Parathyroid adenoma (tissue), 2 donors: ENCODE results near the gene HSPA12A.

Experiments
- H2AFZ ChIP-seq: fragments of 300-600 bp; sonication (generic); one replicate; pipeline ENCODE4 v1.7.0; 2017; ENCODE audit warnings: antibody characterized with exemption, mild to moderate bottlenecking
- H3K27ac ChIP-seq: fragments of 300-600 bp; sonication (generic); one replicate; pipeline ENCODE4 v1.7.0; 2017
- H3K27me3 ChIP-seq: fragments of 300-600 bp; sonication (generic); one replicate; pipeline ENCODE4 v1.7.0; 2017; ENCODE audit warnings: low read length; ENCODE audit not compliant: control insufficient read depth, insufficient read depth
- H3K36me3 ChIP-seq: fragments of 300-600 bp; sonication (generic); one replicate; pipeline ENCODE4 v1.7.0; 2017; ENCODE audit warnings: low read length; ENCODE audit not compliant: control insufficient read depth, insufficient read depth
- H3K4me1 ChIP-seq: fragments of 300-600 bp; sonication (generic); one replicate; pipeline ENCODE4 v1.7.0; 2017; ENCODE audit warnings: control low read depth
- H3K4me2 ChIP-seq: fragments of 300-600 bp; sonication (generic); one replicate; pipeline ENCODE4 v1.7.0; 2017; ENCODE audit warnings: low read length
- H3K4me3 ChIP-seq: fragments of 300-600 bp; sonication (generic); one replicate; pipeline ENCODE4 v1.7.0; 2017; ENCODE audit warnings: low read depth, low read length
- H3K79me2 ChIP-seq: fragments of 300-600 bp; sonication (generic); one replicate; pipeline ENCODE4 v1.7.0; 2017; ENCODE audit warnings: control low read depth
- H3K9ac ChIP-seq: fragments of 300-600 bp; sonication (generic); one replicate; pipeline ENCODE4 v1.7.0; 2017; ENCODE audit warnings: mild to moderate bottlenecking
- H3K9me3 ChIP-seq: fragments of 300-600 bp; sonication (generic); one replicate; pipeline ENCODE4 v1.7.0; 2017; ENCODE audit warnings: low read length; ENCODE audit not compliant: control insufficient read depth
- TF ChIP-seq, protein P1 (sequence below): fragments of 300-600 bp; sonication (generic); IDR thresholded peaks from one replicate; pipeline ENCODE4 v1.7.0; 2017; ENCODE audit warnings: antibody characterized with exemption, mild to moderate bottlenecking
- donor health status: primary hyperparathyroidism.

Gene HSPA12A

DNA sequence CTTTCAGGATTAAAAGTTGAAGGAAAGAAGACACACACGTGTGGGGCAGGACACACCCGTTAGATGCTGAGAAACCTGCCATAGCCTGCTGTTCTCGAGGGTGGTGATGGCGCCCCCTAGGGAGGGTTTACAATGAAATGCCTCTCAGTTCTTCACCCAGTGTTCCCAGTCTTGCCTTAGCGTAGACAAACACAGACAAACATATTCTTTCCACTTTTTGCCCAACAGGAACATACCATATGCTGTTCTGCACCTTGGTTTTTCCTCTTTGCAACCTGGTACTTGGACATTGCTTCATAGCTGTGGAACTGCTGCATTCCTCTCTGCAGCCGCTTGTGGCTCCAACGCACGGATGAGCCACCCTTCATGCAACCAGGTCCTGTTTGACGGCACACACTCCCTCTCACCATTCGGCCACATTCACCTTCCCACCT lies 23.3 kb upstream of the HSPA12A start:
- Histone ChIP-seq H3K4me3 (no peak overlapping the region), H3K9me3 (no peaks in the 10 kb centered on the region), H3K79me2 (no peaks in the 10 kb centered on the region), H3K4me1 (no peaks in the 10 kb centered on the region), H3K27me3 (no peaks in the 10 kb centered on the region), H3K36me3 (no peaks in the 10 kb centered on the region), H3K4me2 (no peak overlapping the region), H3K27ac (no peak overlapping the region), H2AFZ (no peak overlapping the region), H3K9ac (no peak overlapping the region)
- TF ChIP-seq, protein P1, sequence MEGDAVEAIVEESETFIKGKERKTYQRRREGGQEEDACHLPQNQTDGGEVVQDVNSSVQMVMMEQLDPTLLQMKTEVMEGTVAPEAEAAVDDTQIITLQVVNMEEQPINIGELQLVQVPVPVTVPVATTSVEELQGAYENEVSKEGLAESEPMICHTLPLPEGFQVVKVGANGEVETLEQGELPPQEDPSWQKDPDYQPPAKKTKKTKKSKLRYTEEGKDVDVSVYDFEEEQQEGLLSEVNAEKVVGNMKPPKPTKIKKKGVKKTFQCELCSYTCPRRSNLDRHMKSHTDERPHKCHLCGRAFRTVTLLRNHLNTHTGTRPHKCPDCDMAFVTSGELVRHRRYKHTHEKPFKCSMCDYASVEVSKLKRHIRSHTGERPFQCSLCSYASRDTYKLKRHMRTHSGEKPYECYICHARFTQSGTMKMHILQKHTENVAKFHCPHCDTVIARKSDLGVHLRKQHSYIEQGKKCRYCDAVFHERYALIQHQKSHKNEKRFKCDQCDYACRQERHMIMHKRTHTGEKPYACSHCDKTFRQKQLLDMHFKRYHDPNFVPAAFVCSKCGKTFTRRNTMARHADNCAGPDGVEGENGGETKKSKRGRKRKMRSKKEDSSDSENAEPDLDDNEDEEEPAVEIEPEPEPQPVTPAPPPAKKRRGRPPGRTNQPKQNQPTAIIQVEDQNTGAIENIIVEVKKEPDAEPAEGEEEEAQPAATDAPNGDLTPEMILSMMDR, result no peak

DNA sequence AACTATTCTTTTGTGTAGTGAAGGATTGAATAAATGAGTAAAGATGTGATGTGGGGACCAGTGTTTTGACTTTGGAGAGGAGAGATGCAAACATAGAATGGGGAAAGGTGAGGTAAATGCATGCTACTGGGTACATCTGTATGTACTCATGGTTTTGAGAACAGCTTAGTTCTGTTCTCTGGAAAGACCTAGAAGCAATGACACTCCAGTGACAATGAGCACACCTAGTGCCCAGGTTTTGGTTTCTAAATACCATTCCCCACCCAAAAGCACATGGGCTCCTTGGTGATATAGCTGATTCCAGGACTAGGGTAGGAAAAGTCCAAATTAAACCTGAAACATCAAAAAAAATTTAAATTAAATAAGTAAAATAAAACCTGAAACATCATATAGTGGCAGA lies 22.6 kb upstream of the HSPA12A start:
- TF ChIP-seq, protein P1, result no peak
- Histone ChIP-seq H3K9me3 (no peaks in the 10 kb centered on the region), H3K79me2 (no peaks in the 10 kb centered on the region), H3K36me3 (no peaks in the 10 kb centered on the region), H2AFZ (no peak overlapping the region), H3K4me2 (no peak overlapping the region), H3K4me3 (no peak overlapping the region), H3K27ac (no peak overlapping the region), H3K4me1 (no peaks in the 10 kb centered on the region), H3K27me3 (no peaks in the 10 kb centered on the region), H3K9ac (no peak overlapping the region)

DNA sequence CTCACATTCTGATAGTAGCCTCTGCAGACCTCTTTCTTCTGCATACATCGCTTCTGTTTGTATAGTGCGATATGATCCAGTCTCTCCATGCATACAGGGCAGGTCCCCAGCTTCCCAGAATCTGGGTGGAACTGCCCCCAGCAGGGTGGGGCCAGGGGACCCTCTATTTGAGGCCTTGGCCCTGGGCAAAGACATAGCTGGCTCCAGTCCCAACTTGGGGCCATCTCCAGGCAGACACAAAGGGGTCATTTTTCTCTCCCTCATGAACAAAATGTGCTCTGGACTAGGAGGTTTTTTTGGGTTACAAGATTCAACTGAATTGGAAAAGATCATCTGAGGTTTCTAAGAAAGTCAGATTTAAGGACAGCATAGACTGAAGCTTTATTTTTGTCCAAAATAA lies 21.1 kb upstream of the HSPA12A start:
- no peak overlapping the region for H3K4me2 ChIP-seq
- H3K9ac ChIP-seq, result no peak overlapping the region
- H3K27ac ChIP-seq, result no peak overlapping the region
- no peaks in the 10 kb centered on the region for H3K79me2 ChIP-seq
- no peaks in the 10 kb centered on the region for H3K4me1 ChIP-seq
- H3K36me3 ChIP-seq, result no peaks in the 10 kb centered on the region
- no peaks in the 10 kb centered on the region for H3K27me3 ChIP-seq
- H3K9me3 ChIP-seq, result no peaks in the 10 kb centered on the region
- TF ChIP-seq, protein P1, result no peak
- H3K4me3 ChIP-seq, result no peak overlapping the region
- no peak overlapping the region for H2AFZ ChIP-seq

DNA sequence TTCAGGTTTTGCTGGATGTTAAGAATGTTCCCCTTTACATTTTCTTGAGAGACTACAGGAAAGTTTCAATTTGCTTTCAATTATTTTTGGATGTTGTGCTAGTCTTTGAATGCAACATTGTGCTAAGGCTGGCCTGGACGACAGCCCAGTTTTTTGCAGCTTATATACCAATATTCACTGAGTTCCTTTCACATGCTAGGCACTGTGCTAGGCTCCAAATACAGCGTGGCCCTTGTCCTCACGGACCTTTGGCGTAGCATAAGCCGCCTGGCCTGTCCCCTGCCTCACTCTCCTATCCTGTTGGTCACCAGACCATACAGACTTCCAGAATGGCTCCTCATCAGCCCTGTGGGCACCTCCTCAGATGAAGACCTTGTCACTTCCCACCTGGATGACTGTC lies 19.5 kb upstream of the HSPA12A start:
- TF ChIP-seq, protein P1, result no peak
- Histone ChIP-seq H3K27me3 (no peaks in the 10 kb centered on the region), H3K4me1 (no peaks in the 10 kb centered on the region), H3K9ac (no peak overlapping the region), H2AFZ (no peak overlapping the region), H3K36me3 (no peaks in the 10 kb centered on the region), H3K27ac (no peak overlapping the region), H3K79me2 (no peaks in the 10 kb centered on the region), H3K9me3 (no peaks in the 10 kb centered on the region), H3K4me2 (no peak overlapping the region), H3K4me3 (no peak overlapping the region)

DNA sequence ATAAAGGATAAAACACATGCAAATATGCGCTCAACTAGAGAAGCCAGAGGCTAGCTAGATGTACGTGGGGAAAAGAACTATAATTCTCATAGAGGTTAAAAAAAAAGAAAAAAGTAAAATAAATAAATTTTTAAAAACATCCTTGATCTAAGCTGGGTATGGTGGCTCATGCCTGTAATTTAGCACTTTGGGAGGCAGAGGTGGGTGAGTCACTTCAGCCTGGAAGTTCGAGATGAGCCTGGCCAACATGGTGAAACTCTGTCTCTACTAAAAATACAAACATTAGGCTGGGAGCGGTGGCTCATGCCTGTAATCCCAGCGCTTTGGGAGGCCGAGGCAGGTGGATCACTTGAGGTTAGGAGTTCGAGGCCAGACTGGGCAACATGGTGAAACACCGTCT lies 18.6 kb upstream of the HSPA12A start:
- TF ChIP-seq, protein P1, result no peak
- H3K4me3 ChIP-seq, result no peak overlapping the region
- H3K36me3 ChIP-seq, result no peaks in the 10 kb centered on the region
- no peak overlapping the region for H3K9ac ChIP-seq
- H2AFZ ChIP-seq, result no peak overlapping the region
- no peaks in the 10 kb centered on the region for H3K27me3 ChIP-seq
- H3K79me2 ChIP-seq, result no peaks in the 10 kb centered on the region
- no peaks in the 10 kb centered on the region for H3K9me3 ChIP-seq
- H3K4me1 ChIP-seq, result peaks cover 3% of the 10 kb centered on the region
- H3K4me2 ChIP-seq, result no peak overlapping the region
- H3K27ac ChIP-seq, result no peak overlapping the region
